Stimulated activated CD4-positive, alpha-beta T cell treated with anti-CD3 and anti-CD28 coated beads, Interleukin-4, amount 100 ng/mL, for 48 hours (primary cell): ENCODE data around the gene PCNX3.
"Not testable (repeated sequence)": the region's sequence is repeated elsewhere in the genome, so short reads cannot be mapped to it uniquely, and the experiment has no call there.

ENCODE experiments used
- DNase-seq, 2 donors: peaks; one replicate each; pipeline ENCODE4 v3.0.0-alpha.2; 2020; ENCODE audit warnings: low read depth in 2 of 2

PCNX3 gene

GRCh38 chr11:65619281-65619928 is 3.8 kb downstream of the PCNX3 start:
- no peak for DNase-seq

- no peak for DNase-seq
Observed at GRCh38 chr11:65620666-65621065, 5.1 kb downstream of the PCNX3 start.

- DNase-seq: no peak
Observed at GRCh38 chr11:65621460-65621859, 5.9 kb downstream of the PCNX3 start.

- DNase-seq: no peak
Observed at GRCh38 chr11:65622011-65622410, 6.4 kb downstream of the PCNX3 start.

GRCh38 chr11:65623177-65623576 is 7.6 kb downstream of the PCNX3 start:
- DNase-seq: no peak

- DNase-seq: no peak
Observed at GRCh38 chr11:65623852-65624616, 8.5 kb downstream of the PCNX3 start.

- DNase-seq: no peak
Observed at GRCh38 chr11:65624931-65625627, 9.5 kb downstream of the PCNX3 start.

- no peak for DNase-seq
Observed at GRCh38 chr11:65625628-65626342, 10.2 kb downstream of the PCNX3 start.

GRCh38 chr11:65627202-65627601 is 11.6 kb downstream of the PCNX3 start:
- DNase-seq: no peak

- DNase-seq: no peak
Observed at GRCh38 chr11:65629579-65629978, 14.0 kb downstream of the PCNX3 start.

GRCh38 chr11:65630215-65630614 is 14.6 kb downstream of the PCNX3 start:
- no peak for DNase-seq

- no peak for DNase-seq
Observed at GRCh38 chr11:65633390-65634108, 18.0 kb downstream of the PCNX3 start.

GRCh38 chr11:65634109-65634436 is 18.5 kb downstream of the PCNX3 start:
- no peak for DNase-seq

GRCh38 chr11:65634440-65634839 is 18.9 kb downstream of the PCNX3 start:
- no peak for DNase-seq

- DNase-seq: no peak
Observed at GRCh38 chr11:65634905-65635731, 19.5 kb downstream of the PCNX3 start.

GRCh38 chr11:65636108-65637031 is 20.8 kb downstream of the PCNX3 start:
- DNase-seq: no peak

- no peak for DNase-seq
Observed at GRCh38 chr11:65637032-65637557, 21.5 kb downstream of the PCNX3 start.

GRCh38 chr11:65637794-65638419 is 22.3 kb downstream of the PCNX3 start, which contains the start of gene SIPA1:
Gene SIPA1, plus strand, starts transcription at chr11:65638101. Its CDS starts 2,821 bp downstream, at chr11:65640922.
- DNase-seq: peak; percentile 61 to 71

GRCh38 chr11:65639228-65639597 is 23.6 kb downstream of the PCNX3 start:
- not testable (repeated sequence) for DNase-seq
